PFSK-1 (cell line): Measurements from ENCODE around the gene TMEM245.

ENCODE experiments used
- FOXP2 ChIP-seq: optimal IDR thresholded peaks from 2 replicates; pipeline ENCODE3; 2011; ENCODE audit warnings: borderline replicate concordance, control low read depth, inconsistent platforms; ENCODE audit not compliant: insufficient read depth; ENCODE audit errors: extremely low read length, extremely low read depth
- POLR2AphosphoS5 ChIP-seq: IDR thresholded peaks from 2 replicates; pipeline ENCODE4 v1.6.1; 2012; ENCODE audit warnings: low read depth, mild to moderate bottlenecking, control low read depth, low read length, moderate library complexity
- SIN3A ChIP-seq: IDR thresholded peaks from 2 replicates; pipeline ENCODE4 v1.6.1; 2012; ENCODE audit warnings: mild to moderate bottlenecking, low read length, moderate library complexity, borderline replicate concordance; ENCODE audit not compliant: insufficient read depth

- TF ChIP-seq POLR2AphosphoS5 (no peak), FOXP2 (no peak), SIN3A (no peak)
Measured at GRCh38 chr9:109098960-109099308, 20.8 kb downstream of the TMEM245 start.
